ENCODE results near the gene AMPD2. TPM values are rescaled to one million over a fixed set of nuclear protein-coding genes. Genes with fewer than 3 reads are reported as not detected.

AMPD2 gene
- total and polyA plus RNA-seq, 10 donors: 25.2 to 193 (median 143) TPM

GRCh38 chr1:109578947-109579443 is 40.6 kb upstream of the AMPD2 start:
- intact Hi-C loops (cut with DNase I; ENCODE audit: low total_unique reads): no loop called here
- Histone ChIP-seq H3K27me3 (replicated peaks in 1 of 7) (no peaks in the 10 kb centered on the region), H3K9me3 (no peaks in the 10 kb centered on the region), H3K4me1 (peaks cover 0 to 17% (median 5%) of the 10 kb centered on the region in 6 donors), H3K36me3 (peaks cover 0 to 100% (median 64%) of the 10 kb centered on the region in 6 donors), H3K27ac (peak overlapping the region in 1 of 8 donors; percentile 3), H3K4me3 (no peak overlapping the region)
- no peak for DNase-seq
- no peak for TF ChIP-seq POLR2A (IDR thresholded peaks at IDR 0.05)
- no peak for TF ChIP-seq CTCF (IDR thresholded peaks at IDR 0.05 in 8 of 11, conservative IDR thresholded peaks at IDR 0.05 in 3 of 11)
- TF ChIP-seq POLR2AphosphoS5 (IDR thresholded peaks at IDR 0.05): no peak
- 79 to 91% (median 87%) methylated on average over 3 of the region's 3 CpGs for WGBS, 5 donors

GRCh38 chr1:109579491-109579890 is 40.1 kb upstream of the AMPD2 start:
- no peak for DNase-seq
- peaks cover 0 to 100% (median 66%) of the 10 kb centered on the region in 6 donors for H3K36me3 ChIP-seq
- 79 to 94% (median 89%) methylated on average over 1 of the region's 1 CpG for WGBS, 5 donors
- no peaks in the 10 kb centered on the region for H3K27me3 ChIP-seq (replicated peaks in 1 of 7)
- H3K4me1 ChIP-seq: peaks cover 0 to 17% (median 3%) of the 10 kb centered on the region in 6 donors
- TF ChIP-seq POLR2AphosphoS5 (IDR thresholded peaks at IDR 0.05) (no peak), POLR2A (IDR thresholded peaks at IDR 0.05) (no peak), CTCF (IDR thresholded peaks at IDR 0.05 in 8 of 11, conservative IDR thresholded peaks at IDR 0.05 in 3 of 11) (no peak)
- no peak overlapping the region for H3K4me3 ChIP-seq
- intact Hi-C loops (cut with DNase I; ENCODE audit: low total_unique reads): no loop called here
- H3K27ac ChIP-seq: no peak overlapping the region
- H3K9me3 ChIP-seq: no peaks in the 10 kb centered on the region

- 87 to 94% (median 90%) methylated on average over 2 of the region's 2 CpGs for WGBS, 5 donors
Measured at GRCh38 chr1:109582021-109582420, 37.6 kb upstream of the AMPD2 start.

More at GRCh38 chr1:109582021-109582420, 37.6 kb upstream of the AMPD2 start:
- Histone ChIP-seq H3K4me1 (peaks cover 0 to 20% (median 0%) of the 10 kb centered on the region in 6 donors), H3K27ac (no peak overlapping the region), H3K4me3 (no peak overlapping the region), H3K36me3 (peaks cover 4 to 100% (median 75%) of the 10 kb centered on the region in 6 donors), H3K9me3 (no peaks in the 10 kb centered on the region), H3K27me3 (replicated peaks in 1 of 7) (no peaks in the 10 kb centered on the region)
- DNase-seq: no peak
- intact Hi-C loops (cut with DNase I; ENCODE audit: low total_unique reads): no loop called here
- TF ChIP-seq POLR2A (IDR thresholded peaks at IDR 0.05) (no peak), CTCF (IDR thresholded peaks at IDR 0.05 in 8 of 11, conservative IDR thresholded peaks at IDR 0.05 in 3 of 11) (no peak), POLR2AphosphoS5 (IDR thresholded peaks at IDR 0.05) (no peak)

Measured in spleen (tissue), 11 donors.